GM23338 (cell line): ENCODE measurements around the gene LPA. TPM values are rescaled to one million over a fixed set of nuclear protein-coding genes. Genes with fewer than 3 reads are reported as not detected.
"Not testable (repeated sequence)": the region's sequence is repeated elsewhere in the genome, so short reads cannot be mapped to it uniquely, and the experiment has no call there.

Experiments
- ATAC-seq: fragments of 200-7000 bp; cut with Tn5 transposase; 3 replicates; pipeline ENCODE4 v1.9.1; 2020
- DNase-seq: peaks from one replicate; pipeline ENCODE4 v3.0.0-alpha.2; 2015; ENCODE audit warnings: low spot score
- H2AFZ ChIP-seq: fragments of 200-600 bp; sonication (generic); 2 replicates; pipeline ENCODE4 v1.8.0; 2016; ENCODE audit warnings: antibody characterized with exemption, mild to moderate bottlenecking, moderate library complexity
- H3F3A ChIP-seq: fragments of 200-600 bp; sonication (generic); replicated peaks from 2 replicates; pipeline ENCODE4 v1.8.0; 2017; ENCODE audit warnings: antibody characterized with exemption, mixed run types, low read depth
- H3K27ac ChIP-seq: fragments of 200-600 bp; sonication (generic); 2 replicates; pipeline ENCODE4 v1.6.1; 2016; ENCODE audit warnings: low read depth
- H3K27me3 ChIP-seq: fragments of 200-600 bp; sonication (generic); 2 replicates; pipeline ENCODE4 v1.8.0; 2016; ENCODE audit warnings: mild to moderate bottlenecking, mixed run types, moderate library complexity; ENCODE audit not compliant: insufficient read depth
- H3K36me3 ChIP-seq: fragments of 200-600 bp; sonication (generic); 2 replicates; pipeline ENCODE4 v1.8.0; 2016; ENCODE audit warnings: mild to moderate bottlenecking; ENCODE audit not compliant: insufficient read depth
- H3K4me1 ChIP-seq: fragments of 200-600 bp; sonication (generic); 2 replicates; pipeline ENCODE4 v1.8.0; 2016; ENCODE audit warnings: mild to moderate bottlenecking, moderate library complexity; ENCODE audit not compliant: insufficient read depth
- H3K4me2 ChIP-seq: fragments of 200-600 bp; sonication (generic); 2 replicates; pipeline ENCODE4 v1.7.1; 2017; ENCODE audit warnings: mixed run types
- H3K4me3 ChIP-seq: fragments of 200-600 bp; sonication (generic); 2 replicates; pipeline ENCODE4 v1.6.1; 2016; ENCODE audit warnings: mixed run types
- H3K79me2 ChIP-seq: fragments of 200-600 bp; sonication (generic); replicated peaks from 2 replicates; pipeline ENCODE4 v1.8.0; 2017; ENCODE audit warnings: mild to moderate bottlenecking; ENCODE audit not compliant: insufficient read depth
- H3K9me2 ChIP-seq: fragments of 200-600 bp; sonication (generic); 2 replicates; pipeline ENCODE4 v1.8.0; 2017; ENCODE audit not compliant: insufficient read depth
- H4K20me1 ChIP-seq: fragments of 200-600 bp; sonication (generic); replicated peaks from 2 replicates; pipeline ENCODE4 v1.8.0; 2017; ENCODE audit warnings: mild to moderate bottlenecking; ENCODE audit not compliant: insufficient read depth
- H3K27ac Mint-ChIP-seq: 2 replicates; pipeline ENCODE4 v1.8.0; 2020; ENCODE audit warnings: inconsistent platforms, mild to moderate bottlenecking, moderate library complexity, mixed read lengths
- H3K27me3 Mint-ChIP-seq: 3 replicates; pipeline ENCODE4 v1.8.0; 2022; ENCODE audit warnings: low read depth, mild to moderate bottlenecking, moderate library complexity, mixed read lengths, inconsistent platforms; ENCODE audit not compliant: insufficient read depth, poor library complexity
- H3K36me3 Mint-ChIP-seq: 3 replicates; pipeline ENCODE4 v1.8.0; 2021; ENCODE audit warnings: low read depth, mild to moderate bottlenecking, inconsistent platforms, moderate library complexity, mixed read lengths
- H3K4me1 Mint-ChIP-seq: 3 replicates; pipeline ENCODE4 v1.8.0; 2020; ENCODE audit warnings: mild to moderate bottlenecking, inconsistent platforms, mixed read lengths
- H3K4me3 Mint-ChIP-seq: 3 replicates; pipeline ENCODE4 v1.8.0; 2021; ENCODE audit warnings: moderate library complexity, mild to moderate bottlenecking, inconsistent platforms, mixed read lengths
- H3K9me3 Mint-ChIP-seq: 3 replicates; pipeline ENCODE4 v1.8.0; 2020; ENCODE audit warnings: moderate library complexity, mild to moderate bottlenecking, inconsistent platforms, mixed read lengths
- CTCF ChIP-seq, 2 experiments: fragments of 200-600 bp in 1 of 2; sonication (generic) in 1 of 2; conservative IDR thresholded peaks; 2 replicates each; pipeline versions ENCODE4 v1.5.1 to v1.6.1; 2016 to 2017; ENCODE audit warnings: antibody characterized with exemption in 2 of 2, low read depth in 2 of 2, mild to moderate bottlenecking in 2 of 2, moderate library complexity in 1 of 2
- JUNB ChIP-seq: IDR thresholded peaks from one replicate; pipeline ENCODE4 v1.6.1; 2016; ENCODE audit warnings: antibody characterized with exemption; ENCODE audit not compliant: unreplicated experiment
- NANOG ChIP-seq: IDR thresholded peaks from 2 replicates; pipeline ENCODE4 v1.6.1; 2016; ENCODE audit warnings: antibody characterized with exemption, borderline replicate concordance
- ZNF462 ChIP-seq: fragments of 250-450 bp; sonication (Bioruptor Pico); IDR thresholded peaks from 2 replicates; pipeline ENCODE4 v1.5.0; 2020; ENCODE audit warnings: mild to moderate bottlenecking, moderate library complexity
- polyA plus RNA-seq: library from polyadenylated mRNA; unstranded; fragments of >200 nt; fragmentation: Nextera tagmentation; extraction: Ambion mirVana; gene quantifications from 2 replicates; pipeline ENCODE4 v1.2.1, GENCODE V29; 2016
- total RNA-seq: library from RNA; depleted of rRNA; stranded (reverse); fragments of >200 nt; shearing (Covaris generic); gene quantifications from 2 replicates; pipeline ENCODE4 v1.2.3, GENCODE V29; 2014

Gene LPA
- total and polyA plus RNA-seq, 2 experiments from 2014 or later, result 0.17 TPM; not detected in 1

GRCh38 chr6:160595838-160596832 lies 67.9 kb downstream of the LPA start:
- H3K27me3 Mint-ChIP-seq, result peaks cover 4% of the 10 kb centered on the region
- DNase-seq (no peak), ATAC-seq (no peak)
- TF ChIP-seq NANOG, result no peak
- TF ChIP-seq JUNB, result no peak
- H3K4me2 ChIP-seq, result no peak overlapping the region
- peaks cover 4% of the 10 kb centered on the region; the same call in 2 of the 3 replicates for H3K36me3 Mint-ChIP-seq
- no peaks in the 10 kb centered on the region for H3K36me3 ChIP-seq
- H3K27me3 ChIP-seq, result no peaks in the 10 kb centered on the region
- H3K9me3 Mint-ChIP-seq, result peaks cover 81% of the 10 kb centered on the region
- no peak overlapping the region for H2AFZ ChIP-seq
- no peaks in the 10 kb centered on the region for H3K4me1 ChIP-seq
- H3K79me2 ChIP-seq, result no peaks in the 10 kb centered on the region
- no peaks in the 10 kb centered on the region for H3K4me1 Mint-ChIP-seq
- peaks cover 5% of the 10 kb centered on the region; the same call in 1 of the 2 replicates for H3K9me2 ChIP-seq
- no peak overlapping the region for H3K4me3 ChIP-seq
- no peaks in the 10 kb centered on the region for H3F3A ChIP-seq
- H4K20me1 ChIP-seq, result no peaks in the 10 kb centered on the region
- H3K4me3 Mint-ChIP-seq, result no peak overlapping the region
- H3K27ac Mint-ChIP-seq, result no peak overlapping the region
- H3K27ac ChIP-seq, result no peak overlapping the region

DNA sequence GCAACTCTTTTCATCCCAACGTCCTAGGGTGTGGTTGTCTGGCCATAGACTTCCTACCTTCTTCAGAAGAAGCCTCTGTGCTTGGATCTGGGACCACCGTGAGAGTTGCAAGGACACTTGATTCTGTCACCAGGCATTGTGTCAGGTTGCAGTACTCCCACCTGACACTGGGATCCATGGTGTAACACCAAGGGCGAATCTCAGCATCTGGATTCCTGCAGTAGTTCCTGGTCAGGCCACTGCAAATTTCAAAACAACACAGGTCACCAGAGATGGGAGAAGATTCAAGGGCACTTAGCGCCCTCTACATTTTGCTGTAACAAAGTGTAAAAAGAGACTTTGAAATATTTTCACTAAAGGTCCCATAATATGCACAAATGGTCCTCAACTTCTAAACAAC lies 68.8 kb downstream of the LPA start:
- H3K9me3 Mint-ChIP-seq, result peaks cover 88% of the 10 kb centered on the region
- H4K20me1 ChIP-seq, result not testable (repeated sequence)

GRCh38 chr6:160586374-160586773 lies 77.7 kb downstream of the LPA start:
- Histone ChIP-seq H4K20me1 (no peaks in the 10 kb centered on the region), H3K4me1 (no peaks in the 10 kb centered on the region), H3K79me2 (no peaks in the 10 kb centered on the region), H3F3A (no peaks in the 10 kb centered on the region), H3K4me3 (no peak overlapping the region), H3K9me2 (peaks cover 18% of the 10 kb centered on the region; the same call in 1 of the 2 replicates), H2AFZ (no peak overlapping the region), H3K27me3 (no peaks in the 10 kb centered on the region), H3K27ac (no peak overlapping the region), H3K4me2 (no peak overlapping the region), H3K36me3 (no peaks in the 10 kb centered on the region)
- H3K27ac Mint-ChIP-seq, result no peak overlapping the region
- no peaks in the 10 kb centered on the region for H3K4me1 Mint-ChIP-seq
- peaks cover 2% of the 10 kb centered on the region for H3K27me3 Mint-ChIP-seq
- peaks cover 83% of the 10 kb centered on the region for H3K9me3 Mint-ChIP-seq
- H3K4me3 Mint-ChIP-seq, result no peak overlapping the region
- H3K36me3 Mint-ChIP-seq, result peaks cover 12% of the 10 kb centered on the region
- no peak for DNase-seq
- ATAC-seq, result no peak
- no peak for TF ChIP-seq ZNF462 (CRISPR knock-in tag)

More for the DNA sequence above, 68.8 kb downstream of the LPA start:
- H2AFZ ChIP-seq, ATAC-seq, H3K27me3 Mint-ChIP-seq, H3F3A ChIP-seq, H3K79me2 ChIP-seq, H3K36me3 ChIP-seq, H3K27me3 ChIP-seq, H3K27ac ChIP-seq, H3K4me1 ChIP-seq, H3K27ac Mint-ChIP-seq, H3K36me3 Mint-ChIP-seq, H3K4me1 Mint-ChIP-seq, H3K4me3 ChIP-seq, H3K9me2 ChIP-seq, H3K4me2 ChIP-seq, H3K4me3 Mint-ChIP-seq: not testable (repeated sequence)
- peak; percentile 20 for DNase-seq
- TF ChIP-seq CTCF (conservative IDR thresholded peaks at IDR 0.05; ENCODE audit: low read depth in 2 of 2), result peak; percentile 26 to 41
